Measurements from ENCODE around the gene ITGA3. TPM values are rescaled to one million over a fixed set of nuclear protein-coding genes. Genes with fewer than 3 reads are reported as not detected.

Gene ITGA3
- total RNA-seq, 1 donor from 2014 or later, result 9.8 TPM

- Mint-ChIP-seq H3K27me3 (no peaks in the 10 kb centered on the region), H3K4me3 (no peak overlapping the region), H3K27ac (no peak overlapping the region), H3K9me3 (no peaks in the 10 kb centered on the region), H3K36me3 (ENCODE audit: low read depth) (peaks cover 36% of the 10 kb centered on the region), H3K4me1 (peaks cover 14% of the 10 kb centered on the region)
- DNase-seq, result no peak
- intact Hi-C loops (cut with micrococcal nuclease), result no loop called here
- no peak for ATAC-seq (ENCODE audit: low read depth)
- no peak for TF ChIP-seq CTCF (IDR thresholded peaks at IDR 0.05)
- POLR2A ChIA-PET, result no interaction called here
- CTCF ChIA-PET, result interaction anchor here (0.8 to 0.9 kb wide), 2 partner anchors 13 to 69 kb away, joined by 3 read pairs; no protein-coding TSS in a partner anchor
Observed at GRCh38 chr17:50100480-50100883, 44.6 kb downstream of the ITGA3 start.

- ChIA-PET CTCF (no interaction called here), POLR2A (no interaction called here)
- peaks cover 9% of the 10 kb centered on the region for H3K4me1 Mint-ChIP-seq
- DNase-seq (no peak), ATAC-seq (ENCODE audit: low read depth) (no peak)
- intact Hi-C loops (cut with micrococcal nuclease), result no loop called here
- H3K4me3 Mint-ChIP-seq, result no peak overlapping the region
- H3K27me3 Mint-ChIP-seq, result no peaks in the 10 kb centered on the region
- H3K9me3 Mint-ChIP-seq, result no peaks in the 10 kb centered on the region
- no peak for TF ChIP-seq CTCF (IDR thresholded peaks at IDR 0.05)
- peaks cover 39% of the 10 kb centered on the region for H3K36me3 Mint-ChIP-seq (ENCODE audit: low read depth)
- H3K27ac Mint-ChIP-seq, result no peak overlapping the region
Observed at GRCh38 chr17:50100921-50101345, 45.0 kb downstream of the ITGA3 start.

GRCh38 chr17:50101346-50102163, 45.6 kb downstream of the ITGA3 start:
- Mint-ChIP-seq H3K27ac (no peak overlapping the region), H3K27me3 (no peaks in the 10 kb centered on the region), H3K4me3 (no peak overlapping the region), H3K9me3 (no peaks in the 10 kb centered on the region), H3K36me3 (ENCODE audit: low read depth) (peaks cover 42% of the 10 kb centered on the region), H3K4me1 (peaks cover 3% of the 10 kb centered on the region)
- TF ChIP-seq CTCF (IDR thresholded peaks at IDR 0.05), result no peak
- no peak for ATAC-seq (ENCODE audit: low read depth)
- DNase-seq, result no peak
- intact Hi-C loops (cut with micrococcal nuclease), result no loop called here
- ChIA-PET POLR2A (no interaction called here), CTCF (no interaction called here)

- TF ChIP-seq CTCF (IDR thresholded peaks at IDR 0.05), result no peak
- peaks cover 47% of the 10 kb centered on the region for H3K36me3 Mint-ChIP-seq (ENCODE audit: low read depth)
Observed at GRCh38 chr17:50102164-50102991, 46.5 kb downstream of the ITGA3 start.

GRCh38 chr17:50103252-50103651, 47.3 kb downstream of the ITGA3 start:
- Mint-ChIP-seq H3K27me3 (no peaks in the 10 kb centered on the region), H3K4me3 (no peak overlapping the region), H3K27ac (no peak overlapping the region), H3K9me3 (no peaks in the 10 kb centered on the region), H3K36me3 (ENCODE audit: low read depth) (peaks cover 49% of the 10 kb centered on the region), H3K4me1 (peaks cover 2% of the 10 kb centered on the region)
- ChIA-PET POLR2A (interaction anchor here (0.6 kb wide), 1 partner anchor 26 kb away, joined by 5 read pairs; no protein-coding TSS in a partner anchor), CTCF (interaction anchor here (2.1 kb wide), 1 partner anchor 9 kb away, joined by 9 read pairs; no protein-coding TSS in a partner anchor)
- no peak for TF ChIP-seq CTCF (IDR thresholded peaks at IDR 0.05)
- DNase-seq (no peak), ATAC-seq (ENCODE audit: low read depth) (no peak)
- intact Hi-C loops (cut with micrococcal nuclease), result no loop called here

More at GRCh38 chr17:50102164-50102991, 46.5 kb downstream of the ITGA3 start:
- CTCF ChIA-PET, result interaction anchor here (2.1 kb wide), 1 partner anchor 8 kb away, joined by 9 read pairs; no protein-coding TSS in a partner anchor
- Mint-ChIP-seq H3K9me3 (no peaks in the 10 kb centered on the region), H3K4me3 (no peak overlapping the region), H3K27me3 (no peaks in the 10 kb centered on the region), H3K27ac (no peak overlapping the region), H3K4me1 (peaks cover 2% of the 10 kb centered on the region)
- DNase-seq (no peak), ATAC-seq (ENCODE audit: low read depth) (no peak)
- POLR2A ChIA-PET, result no interaction called here
- intact Hi-C loops (cut with micrococcal nuclease), result no loop called here

Measured in activated B cell treated with CpG ODN at 0.5 μM for 24 hours (primary cell).